Gastroesophageal sphincter (tissue), 4 donors: ENCODE measurements around the gene PTPRD. TPM values are rescaled to one million over a fixed set of nuclear protein-coding genes. Genes with fewer than 3 reads are reported as not detected.

Source experiments
- ATAC-seq: fragments of 150-250 bp; one replicate; pipeline ENCODE4 v1.9.1; 2016; ENCODE audit warnings: mild to moderate bottlenecking, moderate library complexity
- H3K27ac ChIP-seq, 4 donors: fragments of 200-600 bp; sonication (generic) in 3 of 4; 1 replicate in 3 of 4; 2 replicates in 1 of 4; pipeline ENCODE4 v1.5.1; 2016 to 2019
- H3K27me3 ChIP-seq: fragments of 200-600 bp; sonication (generic); one replicate; pipeline ENCODE4 v1.5.1; 2019
- H3K36me3 ChIP-seq, 2 donors: fragments of 200-600 bp; sonication (generic); one replicate each; pipeline ENCODE4 v1.5.1; 2019; ENCODE audit warnings: control low read depth in 1 of 2
- H3K4me1 ChIP-seq, 3 donors: fragments of 200-600 bp; sonication (generic); 1 replicate in 2 of 3; 2 replicates in 1 of 3; pipeline ENCODE4 v1.5.1; 2016 to 2019; ENCODE audit warnings: control low read depth in 2 of 3
- H3K4me3 ChIP-seq, 2 donors: fragments of 200-600 bp; sonication (generic); one replicate each; pipeline ENCODE4 v1.5.1; 2019; ENCODE audit warnings: mild to moderate bottlenecking in 1 of 2, moderate library complexity in 1 of 2
- H3K9me3 ChIP-seq, 3 donors: fragments of 200-600 bp; sonication (generic); one replicate each; pipeline ENCODE4 v1.5.1; 2017 to 2019; ENCODE audit warnings: control low read depth in 2 of 3
- EP300 ChIP-seq: sonication (generic); formaldehyde crosslinking; IDR thresholded peaks from one replicate; pipeline ENCODE4 v1.6.1; 2017; ENCODE audit warnings: antibody characterized with exemption, mild to moderate bottlenecking
- POLR2A ChIP-seq, 2 donors: fragments of 450-650 bp; IDR thresholded peaks; one replicate each; pipeline ENCODE4 v1.6.1; 2017; ENCODE audit warnings: antibody characterized with exemption in 2 of 2, mild to moderate bottlenecking in 2 of 2, moderate library complexity in 1 of 2
- POLR2AphosphoS5 ChIP-seq: sonication (generic); formaldehyde crosslinking; IDR thresholded peaks from one replicate; pipeline ENCODE4 v1.6.1; 2017; ENCODE audit warnings: antibody characterized with exemption
- WGBS, 2 donors: methylation state at CpG; one replicate each; pipeline ENCODE4 v1.1.5; 2018; ENCODE audit warnings: low coverage in 1 of 2; 5-methylcytosine and 5-hydroxymethylcytosine counted together
- total RNA-seq, 4 donors: library from RNA; depleted of rRNA; stranded (reverse); fragments of >200 nt; gene quantifications; one replicate each; pipeline ENCODE4 v1.1.0, GENCODE V29; 2016
- TF ChIP-seq, protein P1 (sequence below), 4 experiments: fragments of 200-600 bp in 2 of 4; fragments of 450-650 bp in 2 of 4; sonication (generic) in 1 of 4; IDR thresholded peaks; one replicate each; pipeline ENCODE4 v1.5.1; 2017 to 2019; ENCODE audit warnings: antibody characterized with exemption in 4 of 4, mild to moderate bottlenecking in 2 of 4, moderate library complexity in 2 of 4

PTPRD gene
- total RNA-seq, 4 donors from 2014 or later: 3.5 to 53.9 (median 15.8) TPM

DNA sequence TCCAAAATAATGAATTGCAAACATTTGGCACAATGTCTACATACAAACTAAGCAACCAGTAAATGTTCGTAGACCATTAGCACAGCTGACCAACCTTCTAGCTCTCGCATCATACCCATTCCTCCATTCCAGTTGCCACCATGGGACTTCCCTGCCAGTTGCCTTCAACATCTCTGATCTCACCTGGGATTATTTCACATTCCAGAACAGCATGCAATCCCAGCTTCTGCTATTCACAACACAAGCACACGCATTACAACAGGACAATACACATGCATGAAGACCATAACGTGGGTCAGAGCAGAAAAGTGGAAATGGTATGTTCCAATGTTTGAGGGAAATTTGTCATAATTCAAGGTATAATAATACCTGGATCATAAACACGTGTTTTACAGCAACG, 1965.0 kb downstream of the PTPRD start:
- no peaks in the 10 kb centered on the region for H3K36me3 ChIP-seq
- no peaks in the 10 kb centered on the region for H3K4me1 ChIP-seq
- H3K9me3 ChIP-seq: no peaks in the 10 kb centered on the region
- 85 to 93% methylated on average over 5 to 6 of the region's 6 CpGs for WGBS, 2 donors
- H3K4me3 ChIP-seq: no peak overlapping the region
- H3K27ac ChIP-seq: no peak overlapping the region
- no peak for ATAC-seq
- no peaks in the 10 kb centered on the region for H3K27me3 ChIP-seq
- TF ChIP-seq POLR2AphosphoS5 (no peak), EP300 (no peak), POLR2A (IDR thresholded peaks at IDR 0.05) (no peak)
- TF ChIP-seq, protein P1, sequence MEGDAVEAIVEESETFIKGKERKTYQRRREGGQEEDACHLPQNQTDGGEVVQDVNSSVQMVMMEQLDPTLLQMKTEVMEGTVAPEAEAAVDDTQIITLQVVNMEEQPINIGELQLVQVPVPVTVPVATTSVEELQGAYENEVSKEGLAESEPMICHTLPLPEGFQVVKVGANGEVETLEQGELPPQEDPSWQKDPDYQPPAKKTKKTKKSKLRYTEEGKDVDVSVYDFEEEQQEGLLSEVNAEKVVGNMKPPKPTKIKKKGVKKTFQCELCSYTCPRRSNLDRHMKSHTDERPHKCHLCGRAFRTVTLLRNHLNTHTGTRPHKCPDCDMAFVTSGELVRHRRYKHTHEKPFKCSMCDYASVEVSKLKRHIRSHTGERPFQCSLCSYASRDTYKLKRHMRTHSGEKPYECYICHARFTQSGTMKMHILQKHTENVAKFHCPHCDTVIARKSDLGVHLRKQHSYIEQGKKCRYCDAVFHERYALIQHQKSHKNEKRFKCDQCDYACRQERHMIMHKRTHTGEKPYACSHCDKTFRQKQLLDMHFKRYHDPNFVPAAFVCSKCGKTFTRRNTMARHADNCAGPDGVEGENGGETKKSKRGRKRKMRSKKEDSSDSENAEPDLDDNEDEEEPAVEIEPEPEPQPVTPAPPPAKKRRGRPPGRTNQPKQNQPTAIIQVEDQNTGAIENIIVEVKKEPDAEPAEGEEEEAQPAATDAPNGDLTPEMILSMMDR (IDR thresholded peaks at IDR 0.05): no peak

DNA sequence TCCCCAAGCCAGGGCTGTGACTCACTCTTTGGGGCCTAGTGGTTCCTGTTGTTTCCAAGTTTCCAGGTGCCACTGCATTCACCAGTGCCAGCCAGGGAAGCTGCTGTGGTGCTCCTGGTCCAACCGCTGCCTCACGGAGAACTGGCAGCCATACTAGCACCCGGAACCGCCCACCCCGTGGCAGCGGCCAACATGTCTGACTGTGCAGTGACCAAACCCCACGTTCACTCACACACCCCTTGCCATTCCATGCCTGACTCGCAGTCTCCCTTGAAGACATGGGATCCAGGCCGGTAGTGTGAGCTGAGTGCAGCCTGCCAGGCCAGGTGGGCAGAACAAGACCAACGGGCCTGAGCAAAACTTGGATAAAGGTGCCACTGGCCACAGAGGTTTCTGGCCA, 1968.2 kb downstream of the PTPRD start:
- WGBS, 2 donors: 75 to 93% methylated on average over 3 of the region's 10 CpGs
- no peak overlapping the region for H3K27ac ChIP-seq
- TF ChIP-seq, protein P1 (IDR thresholded peaks at IDR 0.05): no peak
- no peak for TF ChIP-seq POLR2AphosphoS5
- no peak for TF ChIP-seq EP300
- TF ChIP-seq POLR2A (IDR thresholded peaks at IDR 0.05): no peak
- H3K4me3 ChIP-seq: no peak overlapping the region
- no peaks in the 10 kb centered on the region for H3K36me3 ChIP-seq
- H3K4me1 ChIP-seq: no peaks in the 10 kb centered on the region
- ATAC-seq: no peak
- no peaks in the 10 kb centered on the region for H3K9me3 ChIP-seq
- H3K27me3 ChIP-seq: no peaks in the 10 kb centered on the region

DNA sequence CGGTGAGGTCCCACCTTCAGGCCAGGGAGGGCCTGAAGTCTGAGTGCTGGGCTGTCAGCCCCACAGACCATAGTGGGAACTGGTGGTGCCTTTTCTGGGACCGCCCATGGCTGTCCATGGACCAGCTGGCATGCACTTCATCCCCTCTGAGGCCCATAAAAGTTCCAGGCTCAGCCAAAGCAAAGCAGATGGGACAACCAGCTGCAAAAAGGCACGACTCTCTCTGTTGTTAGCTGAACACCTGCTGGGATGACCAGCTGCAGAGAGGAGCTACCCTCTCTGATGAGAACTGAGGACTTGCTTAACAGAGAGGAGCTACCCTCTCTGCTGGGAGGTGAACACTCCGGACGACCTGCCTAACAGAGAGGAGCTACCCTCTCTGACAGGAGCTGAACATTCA, 1968.9 kb downstream of the PTPRD start:
- Histone ChIP-seq H3K4me3 (no peak overlapping the region), H3K27ac (no peak overlapping the region), H3K27me3 (no peaks in the 10 kb centered on the region), H3K36me3 (no peaks in the 10 kb centered on the region), H3K4me1 (no peaks in the 10 kb centered on the region), H3K9me3 (no peaks in the 10 kb centered on the region)
- WGBS, 2 donors: 100% methylated on average over 2 of the region's 5 CpGs; no CpG with 5 or more reads in 1 of the 2 donors
- TF ChIP-seq POLR2A (IDR thresholded peaks at IDR 0.05): no peak
- TF ChIP-seq EP300: no peak
- no peak for TF ChIP-seq POLR2AphosphoS5
- TF ChIP-seq, protein P1 (IDR thresholded peaks at IDR 0.05): no peak
- ATAC-seq: no peak

DNA sequence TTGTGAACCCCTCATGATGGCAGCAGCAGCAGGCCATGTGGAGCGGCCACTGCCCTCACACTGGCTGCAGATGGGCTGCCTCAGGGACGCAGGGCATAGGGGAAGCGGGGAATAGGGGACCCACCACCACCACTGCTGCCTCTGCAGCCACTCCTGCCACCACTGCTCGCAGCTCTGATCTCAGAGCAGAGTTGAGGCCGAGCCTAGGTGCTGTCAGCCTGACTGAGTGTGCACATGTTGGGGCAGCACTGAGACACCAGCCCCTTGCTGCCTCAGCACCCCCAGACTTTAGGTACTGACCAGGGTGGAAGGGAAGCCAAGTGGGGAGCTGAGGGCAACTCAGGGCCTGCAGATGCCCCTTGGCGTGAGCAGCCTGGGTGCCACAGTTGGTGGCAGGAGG, 1969.3 kb downstream of the PTPRD start:
- Histone ChIP-seq H3K4me3 (no peak overlapping the region), H3K9me3 (no peaks in the 10 kb centered on the region), H3K4me1 (no peaks in the 10 kb centered on the region), H3K36me3 (no peaks in the 10 kb centered on the region), H3K27ac (no peak overlapping the region), H3K27me3 (no peaks in the 10 kb centered on the region)
- TF ChIP-seq, protein P1 (IDR thresholded peaks at IDR 0.05): no peak
- TF ChIP-seq POLR2AphosphoS5: no peak
- no peak for TF ChIP-seq EP300
- no peak for TF ChIP-seq POLR2A (IDR thresholded peaks at IDR 0.05)
- WGBS, 2 donors: 79% methylated on average over 3 of the region's 6 CpGs; no CpG with 5 or more reads in 1 of the 2 donors
- ATAC-seq: no peak

DNA sequence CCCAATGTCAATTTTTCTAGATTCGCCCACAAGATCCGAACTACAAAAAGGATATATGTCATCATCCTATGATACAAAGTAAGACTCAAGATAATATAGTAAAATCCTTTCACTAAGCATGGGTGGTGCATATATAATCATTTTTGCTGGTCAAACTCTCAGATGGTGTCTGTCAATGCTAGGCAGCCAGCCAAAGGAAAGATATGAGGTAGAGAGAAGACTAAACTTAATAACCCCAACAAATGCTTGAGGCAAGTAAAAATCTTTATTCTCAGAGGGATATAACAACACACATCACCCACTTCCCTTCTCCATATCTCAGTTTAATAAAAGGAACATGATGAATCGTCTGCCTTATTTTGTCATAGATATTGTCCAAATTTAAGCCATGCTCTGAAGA, 1972.0 kb downstream of the PTPRD start:
- H3K27ac ChIP-seq: no peak overlapping the region
- no peaks in the 10 kb centered on the region for H3K9me3 ChIP-seq
- no peaks in the 10 kb centered on the region for H3K4me1 ChIP-seq
- no peak overlapping the region for H3K4me3 ChIP-seq
- H3K27me3 ChIP-seq: no peaks in the 10 kb centered on the region
- no peaks in the 10 kb centered on the region for H3K36me3 ChIP-seq
- TF ChIP-seq POLR2A (IDR thresholded peaks at IDR 0.05) (no peak), EP300 (no peak), POLR2AphosphoS5 (no peak)
- TF ChIP-seq, protein P1 (IDR thresholded peaks at IDR 0.05): no peak
- WGBS, 2 donors: 75 to 91% methylated on average over 3 of the region's 3 CpGs
- ATAC-seq: no peak
